Measurements from ENCODE around the gene MUC5AC. TPM values are rescaled to one million over a fixed set of nuclear protein-coding genes. Genes with fewer than 3 reads are reported as not detected.

Gene MUC5AC
- total and polyA plus RNA-seq, 2 of the 13 experiments (the other 11 are each of a cell fraction or from before 2014, with no cell fraction given) = under 0.01 TPM; not detected in 1

GRCh38 chr11:1109918-1110705, 47.6 kb upstream of the MUC5AC start:
- no peaks in the 10 kb centered on the region for H4K20me1 ChIP-seq (ENCODE audit: insufficient read depth, low read length)
- H2AFZ ChIP-seq (ENCODE audit: low read length) = no peak overlapping the region
- no peak for DNase-seq (ENCODE audit: low spot score)
- no peak overlapping the region for H3K9ac ChIP-seq (ENCODE audit: insufficient read depth, low read depth, low read length)
- H3K4me1 ChIP-seq (ENCODE audit: insufficient read depth, low read length) = no peaks in the 10 kb centered on the region
- ChIA-PET POLR2A (no interaction called here), CTCF (ENCODE audit: low intra/inter-chr PET ratio, low total read pairs) (no interaction called here)
- H3K36me3 ChIP-seq (replicated peaks in 1 of 2; ENCODE audit: control insufficient read depth in 1 of 2, insufficient read depth in 2 of 2, low read length in 2 of 2) = no peaks in the 10 kb centered on the region
- BruUV-seq (replicated peaks) = no TSS peak
- no peak overlapping the region for H3K4me3 ChIP-seq (replicated peaks in 1 of 3; ENCODE audit: insufficient read depth in 1 of 3, low read depth in 2 of 3, low read length in 3 of 3)
- FAIRE-seq = no peak
- peaks cover 13 to 45% of the 10 kb centered on the region in 2 experiments for H3K27me3 ChIP-seq (ENCODE audit: control insufficient read depth in 1 of 2, insufficient read depth in 2 of 2, low read length in 2 of 2)
- intact Hi-C loops (cut with micrococcal nuclease; ENCODE audit: unreplicated experiment) (no loop called here), in situ Hi-C loops (cut with HindIII; ENCODE audit: extremely low pct_ligation_motif_present, low pct_unique_long_range_greater_than_20kb) (loop anchor here (5.0 kb wide), 1 partner anchor 117 kb away; no protein-coding TSS in a partner anchor)
- H3K27ac ChIP-seq (ENCODE audit: extremely low read length, insufficient read depth, low read length) = no peak overlapping the region
- no peak overlapping the region for H3K4me2 ChIP-seq (ENCODE audit: low read depth, low read length)
- H3K79me2 ChIP-seq (ENCODE audit: insufficient read depth, low read length) = no peaks in the 10 kb centered on the region
- WGBS (ENCODE audit: low lambda C conversion rate) = 15% methylated on average over 8 of the region's 39 CpGs
- no peak for ATAC-seq
- H3K9me3 ChIP-seq (ENCODE audit: low read length) = no peaks in the 10 kb centered on the region
- TF ChIP-seq SOX5 (CRISPR knock-in tag; IDR thresholded peaks at IDR 0.05; ENCODE audit: borderline replicate concordance) = no peak
- TF ChIP-seq IRF9 (CRISPR knock-in tag; IDR thresholded peaks at IDR 0.05; ENCODE audit: borderline replicate concordance) = no peak
- no peak for TF ChIP-seq ZNF546 (CRISPR knock-in tag; conservative IDR thresholded peaks at IDR 0.05)
- TF ChIP-seq MLXIP (CRISPR knock-in tag; IDR thresholded peaks at IDR 0.05; ENCODE audit: borderline replicate concordance) = no peak
- TF ChIP-seq KMT2A (CRISPR knock-in tag; IDR thresholded peaks at IDR 0.05) = no peak
- no peak for TF ChIP-seq CEBPB (IDR thresholded peaks at IDR 0.05; ENCODE audit: borderline replicate concordance, low read depth, low read length)
- TF ChIP-seq ZC3H4 (CRISPR knock-in tag; IDR thresholded peaks at IDR 0.05; ENCODE audit: borderline replicate concordance) = no peak
- TF ChIP-seq BCL3 (CRISPR knock-in tag; IDR thresholded peaks at IDR 0.05) = no peak
- no peak for TF ChIP-seq BCLAF1 (IDR thresholded peaks at IDR 0.05)
- no peak for TF ChIP-seq ESRRA (CRISPR knock-in tag; IDR thresholded peaks at IDR 0.05; ENCODE audit: low read depth)
- no peak for TF ChIP-seq ZFP41 (CRISPR knock-in tag; IDR thresholded peaks at IDR 0.05; ENCODE audit: borderline replicate concordance)
- no peak for TF ChIP-seq ZSCAN5A (CRISPR knock-in tag; IDR thresholded peaks at IDR 0.05; ENCODE audit: borderline replicate concordance)

Data from HepG2 (cell line).